ENCODE results near the gene PANK1. TPM values are rescaled to one million over a fixed set of nuclear protein-coding genes. Genes with fewer than 3 reads are reported as not detected.

PANK1 gene
- total and polyA plus RNA-seq, 2 of the 8 experiments (the other 6 are each of a cell fraction or from before 2014, with no cell fraction given), result 18.5 to 40.4 TPM

- ChIA-PET POLR2A (ENCODE audit: partially characterized antibody) (interaction anchor here (4.4 to 5.7 kb wide), 2 partner anchors 14 to 59 kb away, joined by 36 to 79 read pairs; partner anchors contain the start of gene KIF20B), CTCF (ENCODE audit: partially characterized antibody) (interaction anchor here (0.9 to 2.6 kb wide), 2 partner anchors 12 to 151 kb away, joined by 3 to 8 read pairs; no protein-coding TSS in a partner anchor)
- Histone ChIP-seq H3K27ac (ENCODE audit: low read depth, low read length) (no peak overlapping the region), H3K18ac (ENCODE audit: extremely low read depth, low read length) (no peak overlapping the region), H3K4me2 (ENCODE audit: insufficient read depth in 1 of 2, low read depth in 2 of 2, low read length in 2 of 2) (peak overlapping the region; percentile 42 to 87; a peak in 3 of 4 replicates), H3K79me2 (ENCODE audit: control insufficient read depth in 1 of 2, insufficient read depth in 2 of 2, low read length in 2 of 2) (peaks cover 38 to 72% of the 10 kb centered on the region in 2 experiments), H3K56ac (replicated peaks; ENCODE audit: insufficient read length, low read depth, low read length) (no peak overlapping the region), H2BK5ac (ENCODE audit: low read depth, low read length) (no peak overlapping the region), H3K14ac (ENCODE audit: insufficient read length) (no peak overlapping the region), H3K23me2 (ENCODE audit: low read depth, low read length) (peaks cover 5% of the 10 kb centered on the region; the same call in 1 of the 2 replicates), H2BK15ac (ENCODE audit: low read length) (no peak overlapping the region), H3K36me3 (ENCODE audit: control insufficient read depth in 2 of 4, insufficient read depth in 4 of 4, low read length in 3 of 4) (peaks cover 0 to 9% (median 2%) of the 10 kb centered on the region in 4 experiments; a peak in 3 of 8 replicates), H2BK12ac (ENCODE audit: low read depth, low read length) (no peak overlapping the region), H3K9ac (replicated peaks in 1 of 4; ENCODE audit: extremely low read depth in 1 of 4, low read depth in 3 of 4, low read length in 3 of 4) (no peak overlapping the region), H3K27me3 (replicated peaks in 1 of 4; ENCODE audit: control insufficient read depth in 3 of 4, extremely low read depth in 1 of 4, insufficient read depth in 3 of 4, low read length in 3 of 4) (no peaks in the 10 kb centered on the region), H2BK20ac (ENCODE audit: low read length) (no peak overlapping the region), H2AK5ac (ENCODE audit: low read depth, low read length) (no peak overlapping the region), H4K8ac (ENCODE audit: extremely low read depth, insufficient read depth, low read length) (no peak overlapping the region), H3K79me1 (ENCODE audit: low read depth, low read length) (peaks cover 5% of the 10 kb centered on the region), H3K23ac (ENCODE audit: insufficient read length) (no peak overlapping the region), H3K4me1 (replicated peaks in 1 of 4; ENCODE audit: control insufficient read depth in 3 of 4, insufficient read depth in 4 of 4, low read length in 3 of 4) (peaks cover 2 to 13% (median 10%) of the 10 kb centered on the region in 4 experiments; a peak in 6 of 7 replicates), H4K5ac (ENCODE audit: insufficient read length, low read depth, low read length) (no peak overlapping the region), H2BK120ac (replicated peaks; ENCODE audit: low read depth, low read length) (no peak overlapping the region), H4K91ac (replicated peaks; ENCODE audit: insufficient read length, low read length) (no peak overlapping the region), H3K9me3 (ENCODE audit: insufficient read depth in 2 of 2, low read depth in 1 of 2, low read length in 1 of 2) (no peaks in the 10 kb centered on the region), H4K20me1 (replicated peaks in 1 of 2; ENCODE audit: control insufficient read depth in 1 of 2, insufficient read depth in 2 of 2, low read length in 2 of 2) (peaks cover 0 to 7% of the 10 kb centered on the region in 2 experiments), H3K4ac (replicated peaks; ENCODE audit: insufficient read length, low read depth, low read length) (no peak overlapping the region), H3K4me3 (ENCODE audit: extremely low read depth in 1 of 4, insufficient read depth in 2 of 4, low read depth in 3 of 4, low read length in 4 of 4) (peak overlapping the region in 1 of 4 experiments; percentile 90; a peak in 3 of 8 replicates), H2AFZ (ENCODE audit: low read length) (no peak overlapping the region)
- TF ChIP-seq TBP (IDR thresholded peaks at IDR 0.05; ENCODE audit: low read depth, low read length) (no peak), BACH1 (IDR thresholded peaks at IDR 0.05; ENCODE audit: low read length) (no peak), FOSL1 (IDR thresholded peaks at IDR 0.05; ENCODE audit: insufficient read depth, low read depth, low read length) (no peak), TAF1 (IDR thresholded peaks at IDR 0.05; ENCODE audit: low read depth, low read length) (no peak), MAX (IDR thresholded peaks at IDR 0.05) (no peak), CHD2 (IDR thresholded peaks at IDR 0.05; ENCODE audit: low read length) (no peak), RNF2 (IDR thresholded peaks at IDR 0.05; ENCODE audit: borderline replicate concordance, low read depth, low read length, missing control alignments, poor library complexity, severe bottlenecking) (no peak), BRCA1 (IDR thresholded peaks at IDR 0.05; ENCODE audit: low read depth, low read length) (no peak), TCF12 (IDR thresholded peaks at IDR 0.05; ENCODE audit: low read depth, low read length) (no peak)
- DNase-seq (ENCODE audit: low read depth in 1 of 2, low spot score in 2 of 2) (no peak), FAIRE-seq (no peak)
- 82% methylated on average over 3 of the region's 3 CpGs; no CpG with 5 or more reads in 1 of the 2 experiments for WGBS, 2 experiments (ENCODE audit: extremely low coverage in 1 of 2, insufficient coverage in 1 of 2, insufficient read length in 1 of 2, insufficient replicate concordance in 2 of 2, low coverage in 1 of 2, low lambda C conversion rate in 2 of 2, missing lambda C conversion rate in 1 of 2)
These were observed 2.8 kb downstream of the PANK1 start for GRCh38 chr10:89642193-89642592.

Measured in H1 (cell line).